Naive thymus-derived CD4-positive, alpha-beta T cell (primary cell): ENCODE data around the gene NBDY. TPM values are rescaled to one million over a fixed set of nuclear protein-coding genes. Genes with fewer than 3 reads are reported as not detected.
A peak's percentile ranks its signal among the peaks of the same experiment; 100 is the strongest.
"Not testable (repeated sequence)": the region's sequence is repeated elsewhere in the genome, so short reads cannot be mapped to it uniquely, and the experiment has no call there.

ENCODE experiments used
- ATAC-seq: fragments of 150-1000 bp; cut with Tn5 transposase; 2 replicates; pipeline ENCODE4 v1.10.0; 2021; ENCODE audit warnings: mild to moderate bottlenecking, moderate library complexity
- CTCF ChIA-PET: fragments of 350-600 bp; sonication (Branson Sonifier 250); formaldehyde crosslinking; loops from one replicate; lab custom pipeline; 2021; ENCODE audit warnings: antibody characterized with exemption; lab: Charles Lee
- POLR2A ChIA-PET: fragments of 350-600 bp; sonication (Branson Sonifier 250); formaldehyde crosslinking; loops from one replicate; lab custom pipeline; 2021; ENCODE audit warnings: antibody characterized with exemption, inconsistent platforms; lab: Charles Lee
- DNase-seq, 9 donors: peaks; one replicate each; pipeline versions ENCODE4 v3.0.0 to v3.0.0-alpha.2; 2020 to 2022; ENCODE audit warnings: mixed read lengths in 1 of 9
- H3K27ac ChIP-seq: one replicate; pipeline ENCODE4 v1.7.0; 2013; ENCODE audit warnings: mild to moderate bottlenecking, low read depth, low read length, moderate library complexity
- H3K27me3 ChIP-seq, 2 donors: one replicate each; pipeline ENCODE4 v1.7.0; 2013; ENCODE audit warnings: low read length in 2 of 2, mild to moderate bottlenecking in 2 of 2, moderate library complexity in 2 of 2; ENCODE audit not compliant: control insufficient read depth in 2 of 2, insufficient read depth in 2 of 2
- H3K36me3 ChIP-seq, 3 experiments: 1 replicate in 2 of 3; 2 replicates in 1 of 3; pipeline ENCODE4 v1.7.0; 2013; ENCODE audit warnings: low read length in 3 of 3, mild to moderate bottlenecking in 3 of 3, moderate library complexity in 1 of 3; ENCODE audit not compliant: insufficient read depth in 3 of 3, control insufficient read depth in 2 of 3
- H3K4me1 ChIP-seq, 2 donors: one replicate each; pipeline ENCODE4 v1.7.0; 2013; ENCODE audit warnings: low read length in 2 of 2, mild to moderate bottlenecking in 2 of 2, moderate library complexity in 1 of 2; ENCODE audit not compliant: control insufficient read depth in 2 of 2, insufficient read depth in 2 of 2
- H3K4me3 ChIP-seq: 2 replicates; pipeline ENCODE4 v1.7.0; 2013; ENCODE audit warnings: mild to moderate bottlenecking, low read length
- H3K9me3 ChIP-seq, 3 experiments: 1 replicate in 2 of 3; 2 replicates in 1 of 3; pipeline ENCODE4 v1.7.0; 2013; ENCODE audit warnings: low read length in 3 of 3; ENCODE audit not compliant: control insufficient read depth in 2 of 3
- H3K27ac Mint-ChIP-seq, 9 donors: one replicate each; pipeline ENCODE4 v1.8.0; 2020 to 2022; ENCODE audit warnings: mixed read lengths in 9 of 9, mild to moderate bottlenecking in 8 of 9, moderate library complexity in 5 of 9, inconsistent platforms in 2 of 9
- H3K27me3 Mint-ChIP-seq, 5 donors: one replicate each; pipeline ENCODE4 v1.8.0; 2021 to 2022; ENCODE audit warnings: mixed read lengths in 5 of 5, mild to moderate bottlenecking in 1 of 5
- H3K36me3 Mint-ChIP-seq, 5 donors: one replicate each; pipeline ENCODE4 v1.8.0; 2020 to 2022; ENCODE audit warnings: mixed read lengths in 5 of 5, mild to moderate bottlenecking in 3 of 5, inconsistent platforms in 1 of 5
- H3K4me1 Mint-ChIP-seq, 7 donors: one replicate each; pipeline ENCODE4 v1.8.0; 2020 to 2022; ENCODE audit warnings: mixed read lengths in 7 of 7, mild to moderate bottlenecking in 3 of 7, inconsistent platforms in 1 of 7
- H3K4me3 Mint-ChIP-seq, 10 donors: one replicate each; pipeline ENCODE4 v1.8.0; 2020 to 2022; ENCODE audit warnings: mild to moderate bottlenecking in 10 of 10, mixed read lengths in 10 of 10, moderate library complexity in 6 of 10, inconsistent platforms in 2 of 10
- H3K9me3 Mint-ChIP-seq, 11 donors: one replicate each; pipeline ENCODE4 v1.8.0; 2020 to 2022; ENCODE audit warnings: mixed read lengths in 11 of 11, mild to moderate bottlenecking in 4 of 11, inconsistent platforms in 1 of 11, moderate library complexity in 1 of 11
- intact Hi-C, 2 donors: fragments of 100-400 bp; cut with micrococcal nuclease; formaldehyde crosslinking; loops; one replicate each; pipeline ENCODE4 v1.15.1; 2023
- polyA plus RNA-seq, 2 donors: library from polyadenylated mRNA; unstranded; fragments of 300-500 nt; fragmentation: Illumina TruSeq; gene quantifications; one replicate each; pipeline ENCODE4 v1.2.3, GENCODE V29; 2021
- total RNA-seq, 6 experiments: library from RNA in 5 of 6; stranded (reverse) in 5 of 6; gene quantifications; 1 replicate in 5 of 6; 2 replicates in 1 of 6; pipeline ENCODE4 v1.2.3 and lab custom pipeline; 2021 to 2026

Gene NBDY
- total and polyA plus RNA-seq, 7 experiments from 2014 or later = 24.9 to 91.5 (median 40.9) TPM

GRCh38 chrX:56751071-56751470 is 22.0 kb downstream of the NBDY start:
- peaks cover 0 to 6% (median 0%) of the 10 kb centered on the region in 11 donors for H3K9me3 Mint-ChIP-seq
- POLR2A ChIA-PET = no interaction called here
- intact Hi-C loops = no loop called here
- H3K4me1 Mint-ChIP-seq = peaks cover 23 to 69% (median 56%) of the 10 kb centered on the region in 7 donors
- Histone ChIP-seq H3K27ac (no peak overlapping the region), H3K9me3 (no peaks in the 10 kb centered on the region), H3K27me3 (no peaks in the 10 kb centered on the region), H3K4me1 (peaks cover 0 to 3% of the 10 kb centered on the region in 2 donors), H3K36me3 (no peaks in the 10 kb centered on the region), H3K4me3 (no peak overlapping the region)
- H3K36me3 Mint-ChIP-seq = peaks cover 0 to 28% (median 5%) of the 10 kb centered on the region in 5 donors
- no peak for ATAC-seq
- DNase-seq = no peak
- H3K27ac Mint-ChIP-seq = peak overlapping the region in 7 of 9 donors; percentile 0 to 83 (median 42)
- H3K4me3 Mint-ChIP-seq = peak overlapping the region in 1 of 10 donors; percentile 2
- H3K27me3 Mint-ChIP-seq = no peaks in the 10 kb centered on the region
- CTCF ChIA-PET = no interaction called here

- no peak for DNase-seq
- H3K4me1 ChIP-seq = peaks cover 0 to 16% of the 10 kb centered on the region in 2 donors
- no peaks in the 10 kb centered on the region for H3K36me3 ChIP-seq
- no peaks in the 10 kb centered on the region for H3K9me3 ChIP-seq
- no peaks in the 10 kb centered on the region for H3K27me3 ChIP-seq
- ChIA-PET POLR2A (no interaction called here), CTCF (no interaction called here)
- peaks cover 0 to 4% (median 0%) of the 10 kb centered on the region in 11 donors for H3K9me3 Mint-ChIP-seq
- peak overlapping the region; percentile 18 to 72 (median 53) for H3K27ac Mint-ChIP-seq
- H3K4me3 Mint-ChIP-seq = peak overlapping the region in 2 of 10 donors; percentile 19 to 25
- peaks cover 24 to 57% (median 48%) of the 10 kb centered on the region in 7 donors for H3K4me1 Mint-ChIP-seq
- ATAC-seq = no peak
- H3K27ac ChIP-seq = no peak overlapping the region
- no peaks in the 10 kb centered on the region for H3K27me3 Mint-ChIP-seq
- H3K4me3 ChIP-seq = no peak overlapping the region
- peaks cover 0 to 22% (median 0%) of the 10 kb centered on the region in 5 donors for H3K36me3 Mint-ChIP-seq
- intact Hi-C loops = no loop called here
These were observed 28.3 kb downstream of the NBDY start for GRCh38 chrX:56757327-56757726.

DNA sequence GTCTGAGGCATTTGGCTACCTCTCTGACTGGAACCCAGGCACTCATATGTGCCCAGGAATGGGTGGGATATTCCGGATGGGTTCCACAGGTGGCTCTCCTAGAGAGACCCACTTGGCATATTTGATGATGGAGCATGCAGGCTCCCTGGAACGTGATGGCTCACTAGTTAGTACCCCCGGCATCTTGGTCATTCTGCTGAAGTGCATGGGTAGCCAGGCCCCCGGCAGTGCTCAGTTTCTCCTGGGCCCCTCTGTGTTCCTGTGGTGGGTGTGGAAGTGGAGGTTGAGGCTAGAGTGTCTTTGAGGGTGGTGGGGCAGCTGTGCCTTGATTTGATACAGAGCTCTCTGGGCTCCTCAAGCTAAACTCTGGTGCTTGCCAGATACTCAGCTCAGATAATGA is 29.4 kb downstream of the NBDY start:
- intact Hi-C loops = no loop called here
- POLR2A ChIA-PET = no interaction called here
- H3K36me3 Mint-ChIP-seq = peaks cover 0 to 16% (median 0%) of the 10 kb centered on the region in 5 donors
- H3K4me3 Mint-ChIP-seq = no peak overlapping the region
- H3K4me3 ChIP-seq = no peak overlapping the region
- H3K27ac Mint-ChIP-seq = peak overlapping the region in 7 of 9 donors; percentile 43 to 81 (median 62)
- no peaks in the 10 kb centered on the region for H3K27me3 Mint-ChIP-seq
- no peak for ATAC-seq
- H3K4me1 Mint-ChIP-seq = peaks cover 24 to 59% (median 50%) of the 10 kb centered on the region in 7 donors
- CTCF ChIA-PET = no interaction called here
- H3K27me3 ChIP-seq = no peaks in the 10 kb centered on the region
- H3K9me3 Mint-ChIP-seq = peaks cover 0 to 4% (median 0%) of the 10 kb centered on the region in 11 donors
- no peaks in the 10 kb centered on the region for H3K9me3 ChIP-seq
- peak in 1 of 9 donors; percentile 9 for DNase-seq
- no peaks in the 10 kb centered on the region for H3K36me3 ChIP-seq
- H3K4me1 ChIP-seq = peaks cover 5 to 24% of the 10 kb centered on the region in 2 donors
- no peak overlapping the region for H3K27ac ChIP-seq

- ATAC-seq (no peak), DNase-seq (peak in 5 of 9 donors; percentile 5 to 51 (median 19))
- H3K4me3 ChIP-seq = no peak overlapping the region
- ChIA-PET POLR2A (no interaction called here), CTCF (interaction anchor here (0.6 to 0.7 kb wide), 2 partner anchors 219 to 555 kb away, joined by 3 read pairs; no protein-coding TSS in a partner anchor)
- no peaks in the 10 kb centered on the region for H3K9me3 ChIP-seq
- peaks cover 0 to 6% (median 0%) of the 10 kb centered on the region in 3 experiments for H3K36me3 ChIP-seq
- peaks cover 0 to 1% (median 0%) of the 10 kb centered on the region in 11 donors for H3K9me3 Mint-ChIP-seq
- no peak overlapping the region for H3K4me3 Mint-ChIP-seq
- intact Hi-C loops = no loop called here
- peak overlapping the region in 6 of 9 donors; percentile 64 to 99 (median 90) for H3K27ac Mint-ChIP-seq
- peaks cover 0 to 7% (median 0%) of the 10 kb centered on the region in 5 donors for H3K36me3 Mint-ChIP-seq
- no peaks in the 10 kb centered on the region for H3K27me3 Mint-ChIP-seq
- H3K27ac ChIP-seq = no peak overlapping the region
- H3K4me1 Mint-ChIP-seq = peaks cover 19 to 61% (median 47%) of the 10 kb centered on the region in 7 donors
- peaks cover 9 to 31% of the 10 kb centered on the region in 2 donors for H3K4me1 ChIP-seq
- no peaks in the 10 kb centered on the region for H3K27me3 ChIP-seq
These were observed 30.8 kb downstream of the NBDY start for GRCh38 chrX:56759736-56760409.

- peak overlapping the region in 2 of 10 donors; percentile 42 to 61 for H3K4me3 Mint-ChIP-seq
- H3K4me1 Mint-ChIP-seq = peaks cover 26 to 68% (median 54%) of the 10 kb centered on the region in 7 donors
- CTCF ChIA-PET = interaction anchor here (0.6 kb wide), 1 partner anchor 554 kb away, joined by 3 read pairs; no protein-coding TSS in a partner anchor
- Histone ChIP-seq H3K4me1 (peaks cover 16 to 38% of the 10 kb centered on the region in 2 donors), H3K27ac (peak overlapping the region; percentile 21)
- DNase-seq, H3K36me3 ChIP-seq, intact Hi-C loops, H3K9me3 Mint-ChIP-seq, H3K27me3 ChIP-seq, H3K27me3 Mint-ChIP-seq, H3K36me3 Mint-ChIP-seq, ATAC-seq, POLR2A ChIA-PET, H3K4me3 ChIP-seq, H3K9me3 ChIP-seq: not testable (repeated sequence)
- H3K27ac Mint-ChIP-seq = peak overlapping the region in 8 of 9 donors; percentile 46 to 99 (median 92)
These were observed 31.5 kb downstream of the NBDY start for GRCh38 chrX:56760410-56761124.

- intact Hi-C loops = no loop called here
- DNase-seq = no peak
These were observed 32.1 kb downstream of the NBDY start for GRCh38 chrX:56761167-56761566.

More at GRCh38 chrX:56761167-56761566, 32.1 kb downstream of the NBDY start:
- H3K27ac ChIP-seq = peak overlapping the region; percentile 21
- peak overlapping the region; percentile 28 to 99 (median 94) for H3K27ac Mint-ChIP-seq
- no peaks in the 10 kb centered on the region for H3K9me3 ChIP-seq
- H3K36me3 ChIP-seq = peaks cover 0 to 6% (median 0%) of the 10 kb centered on the region in 3 experiments
- H3K4me3 ChIP-seq = no peak overlapping the region
- no peak for ATAC-seq
- H3K27me3 ChIP-seq = no peaks in the 10 kb centered on the region
- peaks cover 0 to 1% (median 0%) of the 10 kb centered on the region in 11 donors for H3K9me3 Mint-ChIP-seq
- peak overlapping the region in 1 of 10 donors; percentile 42 for H3K4me3 Mint-ChIP-seq
- peaks cover 19 to 44% of the 10 kb centered on the region in 2 donors for H3K4me1 ChIP-seq
- no peaks in the 10 kb centered on the region for H3K27me3 Mint-ChIP-seq
- ChIA-PET CTCF (no interaction called here), POLR2A (no interaction called here)
- peaks cover 30 to 74% (median 60%) of the 10 kb centered on the region in 7 donors for H3K4me1 Mint-ChIP-seq
- peaks cover 0 to 4% (median 0%) of the 10 kb centered on the region in 5 donors for H3K36me3 Mint-ChIP-seq
